K562 (cell line): Measurements from ENCODE around the gene AMBP. TPM values are rescaled to one million over a fixed set of nuclear protein-coding genes. Genes with fewer than 3 reads are reported as not detected.
A peak's percentile ranks its signal among the peaks of the same experiment; 100 is the strongest.

Experiments used
- ATAC-seq: fragments of 200-7000 bp; cut with Tn5 transposase; 3 replicates; pipeline ENCODE4 v1.9.1; 2020; ENCODE audit warnings: moderate library complexity
- BruUV-seq: library from RNA; stranded (reverse); fragments of 400-500 nt; replicated peaks from 2 replicates; lab custom pipeline; 2021; lab: Mats Ljungman, UMichigan
- CTCF ChIA-PET: fragments of 300-600 bp; formaldehyde crosslinking; extraction: SDS; loops from one replicate; lab custom pipeline; 2021; ENCODE audit warnings: low intra/inter-chr PET ratio; lab: Yijun Ruan, JAX
- POLR2A ChIA-PET: fragments of 300-600, 350-650 bp; sonication (Branson Sonifier 250); formaldehyde crosslinking; extraction: SDS; loops from one replicate; lab custom pipeline; 2021; ENCODE audit warnings: antibody characterized with exemption, inconsistent platforms; lab: Yijun Ruan, JAX
- DNase-seq, 4 experiments: peaks; one replicate each; pipeline versions ENCODE4 v3.0.0 to v3.0.0-alpha.2; 2011 to 2018; ENCODE audit warnings: low spot score in 3 of 4, mixed read lengths in 3 of 4; ENCODE audit errors: extremely low read depth in 1 of 4
- FAIRE-seq: peaks from 2 replicates; lab custom pipeline; 2011; peaks lifted over from hg19 to GRCh38; lab: Jason Lieb, UNC
- H2AFZ ChIP-seq: 2 replicates; pipeline ENCODE4 v1.6.0; 2011; ENCODE audit warnings: low read depth, low read length, control low read depth, inconsistent platforms
- H3K27ac ChIP-seq: fragments of 200-600 bp; 3 replicates; pipeline ENCODE4 v1.8.0; 2011; ENCODE audit warnings: low read depth, mild to moderate bottlenecking, control low read depth, inconsistent platforms, low read length, moderate library complexity, mixed read lengths; ENCODE audit errors: extremely low read depth
- H3K27me3 ChIP-seq, 2 experiments: fragments of 300-600 bp in 1 of 2; 2 replicates in 1 of 2; 3 replicates in 1 of 2; pipeline versions ENCODE4 v1.6.0 to v1.8.0; 2011; ENCODE audit warnings: inconsistent platforms in 2 of 2, low read length in 2 of 2, mild to moderate bottlenecking in 1 of 2, mixed read lengths in 1 of 2, moderate library complexity in 1 of 2; ENCODE audit not compliant: control insufficient read depth in 2 of 2, insufficient read depth in 2 of 2
- H3K36me3 ChIP-seq: fragments of 300-600 bp; 3 replicates; pipeline ENCODE4 v1.8.0; 2011; ENCODE audit warnings: mild to moderate bottlenecking, low read length, inconsistent platforms; ENCODE audit not compliant: control insufficient read depth, insufficient read depth
- H3K4me1 ChIP-seq, 2 experiments: fragments of 200-600 bp in 1 of 2; replicated peaks in 1 of 2; 2 replicates in 1 of 2; 3 replicates in 1 of 2; pipeline versions ENCODE4 v1.5.1 to v1.8.0; 2011; ENCODE audit warnings: inconsistent platforms in 2 of 2, low read length in 2 of 2, mild to moderate bottlenecking in 1 of 2, mixed read lengths in 1 of 2, moderate library complexity in 1 of 2; ENCODE audit not compliant: control insufficient read depth in 2 of 2, insufficient read depth in 2 of 2
- H3K4me2 ChIP-seq: 2 replicates; pipeline ENCODE4 v1.6.1; 2011; ENCODE audit warnings: low read length, control low read depth, inconsistent platforms, mixed read lengths; ENCODE audit not compliant: insufficient read depth
- H3K4me3 ChIP-seq: fragments of 200-600 bp; sonication (generic), shearing (Covaris generic); 2 replicates; pipeline ENCODE4 v1.5.1; 2016; ENCODE audit warnings: control low read depth, inconsistent platforms
- H3K79me2 ChIP-seq: fragments of 200-600 bp; 3 replicates; pipeline ENCODE4 v1.8.0; 2011; ENCODE audit warnings: low read length, inconsistent platforms; ENCODE audit not compliant: control insufficient read depth, insufficient read depth
- H3K9ac ChIP-seq, 2 experiments: 2 replicates each; pipeline versions ENCODE4 v1.6.0 to v1.6.1; 2011; ENCODE audit warnings: low read depth in 2 of 2, low read length in 2 of 2, control low read depth in 1 of 2, inconsistent platforms in 1 of 2, mild to moderate bottlenecking in 1 of 2, mixed read lengths in 1 of 2; ENCODE audit not compliant: insufficient read depth in 1 of 2
- H3K9me1 ChIP-seq: one replicate; pipeline ENCODE4 v1.6.0; 2011; ENCODE audit warnings: inconsistent platforms, mild to moderate bottlenecking, low read length, moderate library complexity; ENCODE audit not compliant: control insufficient read depth, insufficient read depth
- H3K9me3 ChIP-seq: replicated peaks from 2 replicates; pipeline ENCODE4 v1.5.1; 2011; ENCODE audit warnings: low read depth, low read length, inconsistent platforms; ENCODE audit not compliant: control insufficient read depth, insufficient read depth
- H4K20me1 ChIP-seq: replicated peaks from 2 replicates; pipeline ENCODE4 v1.6.1; 2011; ENCODE audit warnings: low read length, inconsistent platforms, mixed read lengths; ENCODE audit not compliant: control insufficient read depth, insufficient read depth
- NFIC ChIP-seq: fragments of 450-650 bp; IDR thresholded peaks from 2 replicates; pipeline ENCODE4 v1.6.1; 2017; ENCODE audit warnings: mild to moderate bottlenecking, inconsistent platforms
- UBTF ChIP-seq, 2 experiments: IDR thresholded peaks; 2 replicates each; pipeline ENCODE4 v1.6.1; 2012; ENCODE audit warnings: improper control_type of control experiment in 2 of 2, low read depth in 2 of 2, low read length in 2 of 2, borderline replicate concordance in 1 of 2
- WGBS: fragments of 100-300 bp; shearing (Covaris generic); methylation state at CpG from one replicate; pipeline ENCODE4 v1.1.6; 2016; ENCODE audit warnings: low coverage, mixed read lengths; ENCODE audit not compliant: insufficient coverage; ENCODE audit errors: missing lambda C conversion rate; 5-methylcytosine and 5-hydroxymethylcytosine counted together
- in situ Hi-C: fragments of 300-500 bp; cut with MboI; formaldehyde crosslinking; loops from 4 replicates; pipeline ENCODE4 v1.15.0; 2018; ENCODE audit warnings: inconsistent platforms, mixed read lengths
- intact Hi-C: fragments of 100-400 bp; cut with micrococcal nuclease; formaldehyde crosslinking; loops from 2 replicates; pipeline ENCODE4 v1.14.2; 2022
- polyA plus RNA-seq, 8 experiments: library from polyadenylated mRNA; depleted of rRNA in 4 of 8; stranded (reverse) in 5 of 8; unstranded in 3 of 8; fragments of >200 nt; fragmentation: Nextera tagmentation in 2 of 8; fragmentation: Illumina TruSeq in 1 of 8; extraction: Ambion mirVana in 2 of 8; extraction: Trizol in 1 of 8; gene quantifications; 2 replicates each; pipeline versions ENCODE4 v1.2.1 to v1.2.3, GENCODE V29; 2011 to 2014; ENCODE audit warnings: inconsistent platforms in 1 of 8, missing spikeins in 1 of 8
- total RNA-seq, 7 experiments: library from RNA; depleted of rRNA in 6 of 7; stranded (reverse); fragments of >200 nt in 6 of 7; fragmentation: Illumina TruSeq in 2 of 7; extraction: Trizol in 2 of 7; gene quantifications; 2 replicates each; pipeline versions ENCODE4 v1.2.1 to v1.2.3, GENCODE V29; 2011 to 2021; ENCODE audit warnings: low replicate concordance in 1 of 7

The AMBP gene
- total and polyA plus RNA-seq, 9 of the 15 experiments (the other 6 are each of a cell fraction or from before 2014, with no cell fraction given) = 1.3 TPM; not detected in 8

GRCh38 chr9:114059047-114059803 lies 18.9 kb downstream of the AMBP start:
- Histone ChIP-seq H3K79me2 (no peaks in the 10 kb centered on the region), H3K27ac (no peak overlapping the region), H4K20me1 (peaks cover 3% of the 10 kb centered on the region; the same call in 1 of the 2 replicates), H3K27me3 (peaks cover 0 to 20% of the 10 kb centered on the region in 2 experiments; a peak in 3 of 5 replicates), H3K9me3 (no peaks in the 10 kb centered on the region)
- 11% methylated on average over 8 of the region's 8 CpGs for WGBS
- in situ Hi-C loops = no loop called here
- ATAC-seq = no peak; the same call in 2 of the 3 replicates
- intact Hi-C loops = no loop called here
- TF ChIP-seq NFIC (peak; percentile 10; the same call in 1 of the 2 replicates), UBTF (IDR thresholded peaks at IDR 0.05; ENCODE audit: borderline replicate concordance in 1 of 2, low read depth in 2 of 2, low read length in 2 of 2) (no peak)
- TF ChIP-seq, all 486 proteins: peak for 1
- Histone ChIP-seq H3K9ac (no peak overlapping the region), H3K4me2 (no peak overlapping the region), H3K9me1 (no peaks in the 10 kb centered on the region), H3K4me1 (no peaks in the 10 kb centered on the region), H3K4me3 (no peak overlapping the region), H3K36me3 (no peaks in the 10 kb centered on the region), H2AFZ (no peak overlapping the region)
- DNase-seq = no peak
- ChIA-PET POLR2A (interaction anchor here (0.6 to 1.0 kb wide), 3 partner anchors 9 to 259 kb away, joined by 3 read pairs; no protein-coding TSS in a partner anchor), CTCF (no interaction called here)
- no peak for FAIRE-seq
- BruUV-seq = no TSS peak
